Panc1 (cell line): Measurements from ENCODE around the gene CACNA1C.

ENCODE experiments used
- POLR2AphosphoS5 ChIP-seq: IDR thresholded peaks from 2 replicates; pipeline ENCODE4 v1.6.1; 2012; ENCODE audit warnings: mild to moderate bottlenecking, low read depth, low read length, moderate library complexity
- SIN3A ChIP-seq: IDR thresholded peaks from 2 replicates; pipeline ENCODE4 v1.6.1; 2012; ENCODE audit warnings: low read depth, mild to moderate bottlenecking, low read length, moderate library complexity, borderline replicate concordance; ENCODE audit not compliant: insufficient read depth
- TF ChIP-seq, protein P1 (sequence below): fragments of 450-650 bp; IDR thresholded peaks from 2 replicates; pipeline ENCODE4 v1.5.1; 2017; ENCODE audit warnings: mild to moderate bottlenecking

DNA sequence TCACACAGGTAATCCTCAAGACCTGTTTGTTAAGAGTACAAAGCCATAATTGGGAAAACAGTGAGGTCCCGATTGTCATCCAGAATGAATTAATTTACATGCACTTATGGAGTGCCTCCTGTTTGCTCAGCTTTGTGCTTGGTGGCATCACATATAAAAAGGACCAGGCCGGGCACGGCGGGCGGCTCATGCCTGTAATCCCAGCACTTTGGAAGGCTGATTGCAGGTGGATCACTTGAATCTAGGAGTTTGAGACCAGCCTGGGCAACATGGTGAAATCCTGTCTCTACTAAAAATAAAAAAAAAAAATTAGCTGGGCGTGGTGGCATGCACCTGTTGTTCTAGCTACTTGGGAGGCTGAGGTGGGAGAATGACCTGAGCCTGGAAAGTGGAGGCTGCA is 247.4 kb downstream of the CACNA1C start:
- TF ChIP-seq, protein P1, sequence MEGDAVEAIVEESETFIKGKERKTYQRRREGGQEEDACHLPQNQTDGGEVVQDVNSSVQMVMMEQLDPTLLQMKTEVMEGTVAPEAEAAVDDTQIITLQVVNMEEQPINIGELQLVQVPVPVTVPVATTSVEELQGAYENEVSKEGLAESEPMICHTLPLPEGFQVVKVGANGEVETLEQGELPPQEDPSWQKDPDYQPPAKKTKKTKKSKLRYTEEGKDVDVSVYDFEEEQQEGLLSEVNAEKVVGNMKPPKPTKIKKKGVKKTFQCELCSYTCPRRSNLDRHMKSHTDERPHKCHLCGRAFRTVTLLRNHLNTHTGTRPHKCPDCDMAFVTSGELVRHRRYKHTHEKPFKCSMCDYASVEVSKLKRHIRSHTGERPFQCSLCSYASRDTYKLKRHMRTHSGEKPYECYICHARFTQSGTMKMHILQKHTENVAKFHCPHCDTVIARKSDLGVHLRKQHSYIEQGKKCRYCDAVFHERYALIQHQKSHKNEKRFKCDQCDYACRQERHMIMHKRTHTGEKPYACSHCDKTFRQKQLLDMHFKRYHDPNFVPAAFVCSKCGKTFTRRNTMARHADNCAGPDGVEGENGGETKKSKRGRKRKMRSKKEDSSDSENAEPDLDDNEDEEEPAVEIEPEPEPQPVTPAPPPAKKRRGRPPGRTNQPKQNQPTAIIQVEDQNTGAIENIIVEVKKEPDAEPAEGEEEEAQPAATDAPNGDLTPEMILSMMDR = no peak
- TF ChIP-seq POLR2AphosphoS5 (no peak), SIN3A (no peak)
